Sigmoid colon (tissue), 7 donors: Measurements from ENCODE around the gene SPINDOC. TPM values are rescaled to one million over a fixed set of nuclear protein-coding genes. Genes with fewer than 3 reads are reported as not detected.

ENCODE experiments used
- DNase-seq: peaks from one replicate; pipeline ENCODE4 v3.0.0-alpha.2; 2019
- H3K27ac ChIP-seq, 4 donors: fragments of 200-600 bp; sonication (generic); one replicate each; pipeline ENCODE4 v1.5.1; 2016 to 2019; ENCODE audit warnings: mild to moderate bottlenecking in 1 of 4
- H3K27me3 ChIP-seq, 3 donors: fragments of 200-600 bp; sonication (generic); one replicate each; pipeline ENCODE4 v1.5.1; 2019; ENCODE audit warnings: mild to moderate bottlenecking in 1 of 3
- H3K36me3 ChIP-seq, 4 donors: fragments of 200-600 bp; sonication (generic); one replicate each; pipeline ENCODE4 v1.5.1; 2016 to 2019
- H3K4me1 ChIP-seq, 4 donors: fragments of 200-600 bp; sonication (generic); one replicate each; pipeline ENCODE4 v1.5.1; 2017 to 2019
- H3K4me3 ChIP-seq, 4 donors: fragments of 200-600 bp; sonication (generic); one replicate each; pipeline ENCODE4 v1.5.1; 2017 to 2019; ENCODE audit warnings: mild to moderate bottlenecking in 2 of 4, moderate library complexity in 1 of 4
- H3K9me3 ChIP-seq, 4 donors: fragments of 200-600 bp in 3 of 4; sonication (generic) in 3 of 4; one replicate each; pipeline versions ENCODE4 v1.5.1 to v1.6.1; 2013 to 2019
- EP300 ChIP-seq, 4 donors: sonication (generic); formaldehyde crosslinking; IDR thresholded peaks; one replicate each; pipeline ENCODE4 v1.6.1; 2017; ENCODE audit warnings: antibody characterized with exemption in 4 of 4
- POLR2A ChIP-seq, 2 donors: fragments of 450-650 bp; IDR thresholded peaks; one replicate each; pipeline ENCODE4 v1.6.1; 2016; ENCODE audit warnings: antibody characterized with exemption in 2 of 2, mild to moderate bottlenecking in 2 of 2, moderate library complexity in 2 of 2
- POLR2AphosphoS5 ChIP-seq, 4 donors: sonication (generic); formaldehyde crosslinking; IDR thresholded peaks; one replicate each; pipeline ENCODE4 v1.6.1; 2017; ENCODE audit warnings: antibody characterized with exemption in 4 of 4
- WGBS, 2 donors: extraction: QIAGEN DNeasy Blood & Tissue Kit; methylation state at CpG; one replicate each; pipeline ENCODE4 v1.1.7; 2013; 5-methylcytosine and 5-hydroxymethylcytosine counted together
- intact Hi-C: fragments of 100-400 bp; cut with DNase I; formaldehyde crosslinking; loops from one replicate; pipeline ENCODE4 v1.15.1; 2023
- polyA plus RNA-seq, 3 donors: library from polyadenylated mRNA; stranded (reverse); fragments of 200-250 nt; gene quantifications; one replicate each; pipeline ENCODE4 v1.2.3, GENCODE V29; 2013
- total RNA-seq, 4 donors: library from RNA; depleted of rRNA; stranded (reverse); fragments of >200 nt; gene quantifications; one replicate each; pipeline ENCODE4 v1.1.0, GENCODE V29; 2016
- TF ChIP-seq, protein P1 (sequence below), 4 experiments: fragments of 450-650 bp in 3 of 4; fragments of 200-600 bp in 1 of 4; IDR thresholded peaks; one replicate each; pipeline ENCODE4 v1.5.1; 2016 to 2019; ENCODE audit warnings: antibody characterized with exemption in 4 of 4, mild to moderate bottlenecking in 3 of 4, moderate library complexity in 2 of 4
- donor health status: healthy with polysubstance abuse.
- donor health status: Bipolar disorder and iron deficiency.
- donor health status: healthy.

The SPINDOC gene
- total and polyA plus RNA-seq, 7 donors = 4.6 to 15.2 (median 12.2) TPM

- peaks cover 0 to 4% (median under 1%) of the 10 kb centered on the region in 4 donors for H3K4me1 ChIP-seq
- no peaks in the 10 kb centered on the region for H3K36me3 ChIP-seq
- no peaks in the 10 kb centered on the region for H3K9me3 ChIP-seq
- 87 to 88% methylated on average over 3 of the region's 3 CpGs for WGBS, 2 donors
- DNase-seq = no peak
- intact Hi-C loops = no loop called here
- H3K27ac ChIP-seq = no peak overlapping the region
- H3K4me3 ChIP-seq = no peak overlapping the region
- no peaks in the 10 kb centered on the region for H3K27me3 ChIP-seq
- TF ChIP-seq EP300 (IDR thresholded peaks at IDR 0.05) (no peak), POLR2A (IDR thresholded peaks at IDR 0.05) (no peak)
- TF ChIP-seq, protein P1, sequence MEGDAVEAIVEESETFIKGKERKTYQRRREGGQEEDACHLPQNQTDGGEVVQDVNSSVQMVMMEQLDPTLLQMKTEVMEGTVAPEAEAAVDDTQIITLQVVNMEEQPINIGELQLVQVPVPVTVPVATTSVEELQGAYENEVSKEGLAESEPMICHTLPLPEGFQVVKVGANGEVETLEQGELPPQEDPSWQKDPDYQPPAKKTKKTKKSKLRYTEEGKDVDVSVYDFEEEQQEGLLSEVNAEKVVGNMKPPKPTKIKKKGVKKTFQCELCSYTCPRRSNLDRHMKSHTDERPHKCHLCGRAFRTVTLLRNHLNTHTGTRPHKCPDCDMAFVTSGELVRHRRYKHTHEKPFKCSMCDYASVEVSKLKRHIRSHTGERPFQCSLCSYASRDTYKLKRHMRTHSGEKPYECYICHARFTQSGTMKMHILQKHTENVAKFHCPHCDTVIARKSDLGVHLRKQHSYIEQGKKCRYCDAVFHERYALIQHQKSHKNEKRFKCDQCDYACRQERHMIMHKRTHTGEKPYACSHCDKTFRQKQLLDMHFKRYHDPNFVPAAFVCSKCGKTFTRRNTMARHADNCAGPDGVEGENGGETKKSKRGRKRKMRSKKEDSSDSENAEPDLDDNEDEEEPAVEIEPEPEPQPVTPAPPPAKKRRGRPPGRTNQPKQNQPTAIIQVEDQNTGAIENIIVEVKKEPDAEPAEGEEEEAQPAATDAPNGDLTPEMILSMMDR (IDR thresholded peaks at IDR 0.05) = no peak
Measured at GRCh38 chr11:63775191-63775590, 38.1 kb upstream of the SPINDOC start.

DNA sequence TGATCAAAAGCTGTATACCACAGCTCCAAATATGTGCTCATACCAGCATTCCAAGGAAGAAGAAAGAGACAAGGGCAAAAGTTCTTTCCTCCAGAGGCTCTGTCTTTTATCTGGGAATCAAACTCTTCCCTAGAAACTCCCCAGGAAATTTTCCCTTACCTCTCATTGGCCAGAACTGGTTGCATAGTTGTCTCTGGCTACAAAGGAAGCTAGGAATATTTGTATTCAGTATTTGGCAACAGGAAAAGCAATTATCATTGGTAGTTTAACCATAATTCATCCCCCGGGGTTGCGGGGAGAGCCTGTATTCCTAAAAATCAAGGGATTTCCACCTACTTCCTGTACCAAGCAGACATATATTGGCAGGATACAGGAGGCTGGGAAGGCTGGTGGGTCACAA lies 34.2 kb upstream of the SPINDOC start:
- WGBS, 2 donors = 76 to 86% methylated on average over 2 of the region's 2 CpGs
- Histone ChIP-seq H3K27me3 (no peaks in the 10 kb centered on the region), H3K4me1 (no peaks in the 10 kb centered on the region), H3K36me3 (no peaks in the 10 kb centered on the region), H3K9me3 (no peaks in the 10 kb centered on the region), H3K4me3 (no peak overlapping the region), H3K27ac (no peak overlapping the region)
- DNase-seq = no peak
- intact Hi-C loops = no loop called here
- TF ChIP-seq POLR2A (IDR thresholded peaks at IDR 0.05) = no peak
- TF ChIP-seq, protein P1 (IDR thresholded peaks at IDR 0.05) = no peak
- no peak for TF ChIP-seq POLR2AphosphoS5 (IDR thresholded peaks at IDR 0.05)
- TF ChIP-seq EP300 (IDR thresholded peaks at IDR 0.05) = no peak

GRCh38 chr11:63782749-63783148 lies 30.5 kb upstream of the SPINDOC start:
- no peak for DNase-seq
- WGBS, 2 donors = 88 to 98% methylated on average over 6 of the region's 6 CpGs
- Histone ChIP-seq H3K4me3 (no peak overlapping the region), H3K27ac (no peak overlapping the region), H3K4me1 (no peaks in the 10 kb centered on the region), H3K27me3 (no peaks in the 10 kb centered on the region), H3K36me3 (no peaks in the 10 kb centered on the region), H3K9me3 (no peaks in the 10 kb centered on the region)
- intact Hi-C loops = no loop called here
- TF ChIP-seq, protein P1 (IDR thresholded peaks at IDR 0.05) = no peak
- TF ChIP-seq POLR2A (IDR thresholded peaks at IDR 0.05) = no peak
- no peak for TF ChIP-seq EP300 (IDR thresholded peaks at IDR 0.05)
- TF ChIP-seq POLR2AphosphoS5 (IDR thresholded peaks at IDR 0.05) = no peak

DNA sequence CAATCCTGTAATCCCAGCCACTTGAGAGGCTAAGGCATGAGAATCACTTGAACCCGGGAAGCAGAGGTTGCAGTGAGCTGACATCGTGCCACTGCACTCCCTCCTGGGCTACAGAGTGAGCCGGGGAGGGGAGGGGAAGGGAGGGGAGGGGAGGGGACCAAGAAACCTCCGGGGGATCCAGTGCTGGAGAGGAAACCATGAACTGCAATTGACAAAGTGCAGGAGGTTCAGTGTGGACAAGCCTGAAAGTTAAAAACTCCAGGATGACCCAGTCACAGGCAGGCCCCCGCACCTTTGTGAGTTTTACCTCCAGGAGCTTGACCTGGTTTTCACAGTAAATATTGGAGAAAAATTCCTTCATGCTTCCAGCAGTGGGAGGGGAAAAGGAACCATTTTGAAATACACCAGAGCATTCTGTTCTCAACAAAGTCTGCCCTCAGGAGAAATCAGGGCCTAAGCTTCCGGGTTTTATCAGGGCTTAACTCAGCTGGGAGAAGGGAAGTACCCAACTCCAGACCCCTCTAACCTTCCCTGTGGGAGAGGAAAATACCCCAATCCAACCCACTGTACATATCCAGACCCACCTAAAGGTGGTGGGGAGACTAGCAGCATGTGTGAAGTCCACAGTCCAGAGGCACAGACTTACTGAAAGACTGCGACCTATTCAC lies 29.2 kb upstream of the SPINDOC start:
- H3K9me3 ChIP-seq = no peaks in the 10 kb centered on the region
- intact Hi-C loops = no loop called here
- WGBS, 2 donors = 54 to 64% methylated on average over 7 of the region's 7 CpGs
- no peak overlapping the region for H3K4me3 ChIP-seq
- H3K36me3 ChIP-seq = no peaks in the 10 kb centered on the region
- H3K4me1 ChIP-seq = no peaks in the 10 kb centered on the region
- H3K27me3 ChIP-seq = no peaks in the 10 kb centered on the region
- no peak for DNase-seq
- H3K27ac ChIP-seq = no peak overlapping the region
- TF ChIP-seq, protein P1 (IDR thresholded peaks at IDR 0.05) = no peak
- TF ChIP-seq EP300 (IDR thresholded peaks at IDR 0.05) = no peak
- no peak for TF ChIP-seq POLR2AphosphoS5 (IDR thresholded peaks at IDR 0.05)
- TF ChIP-seq POLR2A (IDR thresholded peaks at IDR 0.05) = no peak

DNA sequence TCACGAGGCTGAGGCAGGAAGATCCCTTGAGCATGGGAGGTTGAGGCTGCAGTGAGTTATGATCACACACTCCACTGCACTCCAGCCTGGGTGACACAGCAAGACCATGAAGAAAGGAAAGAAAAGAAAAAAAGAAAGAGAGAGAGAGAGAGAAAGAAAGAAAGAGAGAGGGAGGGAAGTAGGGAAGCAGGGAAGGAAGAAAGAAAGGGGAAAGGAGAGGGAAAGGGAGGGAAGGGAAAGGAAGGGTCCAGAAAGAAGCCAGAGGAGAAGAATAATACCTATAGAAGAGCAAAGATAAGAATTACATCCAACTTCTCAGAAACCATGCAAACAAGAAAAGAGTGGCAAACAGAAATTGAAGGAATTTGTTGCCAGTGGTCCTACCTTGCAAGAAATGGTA lies 27.4 kb upstream of the SPINDOC start:
- TF ChIP-seq POLR2AphosphoS5 (IDR thresholded peaks at IDR 0.05) (no peak), EP300 (IDR thresholded peaks at IDR 0.05) (no peak)
- TF ChIP-seq, protein P1 (IDR thresholded peaks at IDR 0.05) = no peak
- 85 to 88% methylated on average over 1 of the region's 1 CpG for WGBS, 2 donors
- Histone ChIP-seq H3K9me3 (peaks cover 0 to under 1% (median 0%) of the 10 kb centered on the region in 4 donors), H3K4me3 (no peak overlapping the region), H3K36me3 (no peaks in the 10 kb centered on the region), H3K27me3 (no peaks in the 10 kb centered on the region), H3K27ac (no peak overlapping the region), H3K4me1 (no peaks in the 10 kb centered on the region)
- intact Hi-C loops = no loop called here
- DNase-seq = no peak
